ENCODE data around the gene ARG2.
"Not testable (repeated sequence)": the region's sequence is repeated elsewhere in the genome, so short reads cannot be mapped to it uniquely, and the experiment has no call there.

Gene ARG2

GRCh38 chr14:67584978-67585377 is 34.7 kb upstream of the ARG2 start:
- no peak for DNase-seq (ENCODE audit: extremely low read depth in 1 of 2, low read depth in 1 of 2)

- DNase-seq (ENCODE audit: extremely low read depth in 1 of 2, low read depth in 1 of 2), result no peak
Observed at GRCh38 chr14:67586369-67586768, 33.4 kb upstream of the ARG2 start.

GRCh38 chr14:67589204-67589770 is 30.4 kb upstream of the ARG2 start:
- no peak for DNase-seq (ENCODE audit: extremely low read depth in 1 of 2, low read depth in 1 of 2)

- DNase-seq (ENCODE audit: extremely low read depth in 1 of 2, low read depth in 1 of 2), result not testable (repeated sequence)
Observed at GRCh38 chr14:67593650-67594049, 26.1 kb upstream of the ARG2 start.

GRCh38 chr14:67595392-67595791 is 24.3 kb upstream of the ARG2 start:
- no peak for DNase-seq (ENCODE audit: extremely low read depth in 1 of 2, low read depth in 1 of 2)

- DNase-seq (ENCODE audit: extremely low read depth in 1 of 2, low read depth in 1 of 2), result peak; percentile 87 to 90
Observed at GRCh38 chr14:67599698-67600561, 19.8 kb upstream of the ARG2 start, which contains the start of gene PIGH. TSS of gene PIGH (minus strand) at chr14:67600268. CDS start at chr14:67600203, 65 bp downstream.

- not testable (repeated sequence) for DNase-seq (ENCODE audit: extremely low read depth in 1 of 2, low read depth in 1 of 2)
Observed at GRCh38 chr14:67600562-67600974, 19.2 kb upstream of the ARG2 start.

- no peak for DNase-seq (ENCODE audit: extremely low read depth in 1 of 2, low read depth in 1 of 2)
Observed at GRCh38 chr14:67602076-67602475, 17.6 kb upstream of the ARG2 start.

GRCh38 chr14:67602995-67603545 is 16.6 kb upstream of the ARG2 start:
- DNase-seq (ENCODE audit: extremely low read depth in 1 of 2, low read depth in 1 of 2), result no peak

GRCh38 chr14:67607646-67608045 is 12.1 kb upstream of the ARG2 start:
- DNase-seq (ENCODE audit: extremely low read depth in 1 of 2, low read depth in 1 of 2), result no peak

- DNase-seq (ENCODE audit: extremely low read depth in 1 of 2, low read depth in 1 of 2), result no peak
Observed at GRCh38 chr14:67609642-67610310, 9.9 kb upstream of the ARG2 start.

GRCh38 chr14:67610491-67610890 is 9.2 kb upstream of the ARG2 start:
- DNase-seq (ENCODE audit: extremely low read depth in 1 of 2, low read depth in 1 of 2), result peak in 1 of 2 donors; percentile 42

- no peak for DNase-seq (ENCODE audit: extremely low read depth in 1 of 2, low read depth in 1 of 2)
Observed at GRCh38 chr14:67618617-67619063, 1.1 kb upstream of the ARG2 start.

- no peak for DNase-seq (ENCODE audit: extremely low read depth in 1 of 2, low read depth in 1 of 2)
Observed at GRCh38 chr14:67620217-67620785, 581 bp downstream of the ARG2 start.

GRCh38 chr14:67622675-67623074 is 3.0 kb downstream of the ARG2 start:
- no peak for DNase-seq (ENCODE audit: extremely low read depth in 1 of 2, low read depth in 1 of 2)

GRCh38 chr14:67623114-67623513 is 3.4 kb downstream of the ARG2 start:
- no peak for DNase-seq (ENCODE audit: extremely low read depth in 1 of 2, low read depth in 1 of 2)

GRCh38 chr14:67626131-67626530 is 6.4 kb downstream of the ARG2 start:
- DNase-seq (ENCODE audit: extremely low read depth in 1 of 2, low read depth in 1 of 2), result not testable (repeated sequence)

- DNase-seq (ENCODE audit: extremely low read depth in 1 of 2, low read depth in 1 of 2), result no peak
Observed at GRCh38 chr14:67627519-67627918, 7.8 kb downstream of the ARG2 start.

- DNase-seq (ENCODE audit: extremely low read depth in 1 of 2, low read depth in 1 of 2), result no peak
Observed at GRCh38 chr14:67630186-67630585, 10.5 kb downstream of the ARG2 start.

GRCh38 chr14:67630938-67631337 is 11.2 kb downstream of the ARG2 start:
- DNase-seq (ENCODE audit: extremely low read depth in 1 of 2, low read depth in 1 of 2), result no peak

Measured in stimulated activated CD8-positive, alpha-beta memory T cell treated with anti-CD3 and anti-CD28 coated beads, Interleukin-7, amount 100 ng/mL, for 48 hours (primary cell).